ENCODE results near the gene ANKRD27. TPM values are rescaled to one million over a fixed set of nuclear protein-coding genes. Genes with fewer than 3 reads are reported as not detected.

ANKRD27 gene
- total RNA-seq, 4 donors from 2014 or later: 22.8 to 28.2 (median 26.9) TPM

- no peak for TF ChIP-seq CTCF (IDR thresholded peaks at IDR 0.05; ENCODE audit: low read depth)
These were observed 93.9 kb downstream of the ANKRD27 start, which contains the start of gene PDCD5 for GRCh38 chr19:32580901-32581704. Gene PDCD5, plus strand, starts transcription at chr19:32581190. Its CDS starts 72 bp downstream, at chr19:32581262.

GRCh38 chr19:32580353-32580900 is 94.6 kb downstream of the ANKRD27 start:
- TF ChIP-seq CTCF (IDR thresholded peaks at IDR 0.05; ENCODE audit: low read depth): no peak

DNA sequence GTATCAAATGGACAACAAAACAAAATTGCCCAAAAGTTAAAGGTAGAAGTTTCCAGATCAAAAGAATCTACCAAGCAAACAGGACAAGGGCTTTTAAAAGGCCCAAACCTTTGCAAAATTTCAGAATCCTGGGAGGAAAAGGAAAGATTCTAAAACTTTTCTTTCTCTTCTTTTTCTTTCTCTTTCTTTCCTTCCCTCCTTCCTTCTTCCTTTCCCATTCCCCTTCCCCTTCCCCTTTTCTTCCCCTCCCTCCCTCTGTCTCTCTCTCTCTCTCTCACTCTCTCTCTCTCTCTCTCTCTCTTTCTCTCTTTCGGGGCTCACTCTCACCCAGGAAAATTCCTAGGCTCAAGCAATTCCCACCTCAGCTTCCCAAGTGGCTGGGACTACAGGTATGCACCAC is 98.2 kb downstream of the ANKRD27 start:
- TF ChIP-seq CTCF (IDR thresholded peaks at IDR 0.05; ENCODE audit: low read depth): no peak

DNA sequence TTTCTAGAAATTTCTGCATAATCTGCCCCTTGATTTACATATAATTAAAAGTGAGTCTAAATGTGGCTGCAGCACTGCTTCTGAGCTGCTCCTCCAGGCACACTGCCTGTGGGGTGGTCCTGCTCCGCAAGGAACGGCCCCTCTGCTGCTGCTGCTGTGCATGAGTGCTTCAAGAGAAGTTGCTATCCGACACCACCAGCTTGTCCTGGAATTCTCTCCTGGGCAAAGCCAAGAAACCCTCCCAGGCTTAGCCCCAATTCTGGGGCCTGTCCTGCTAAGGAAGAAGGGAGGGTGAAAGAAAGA is 101.5 kb downstream of the ANKRD27 start:
- TF ChIP-seq CTCF (IDR thresholded peaks at IDR 0.05; ENCODE audit: low read depth): no peak

DNA sequence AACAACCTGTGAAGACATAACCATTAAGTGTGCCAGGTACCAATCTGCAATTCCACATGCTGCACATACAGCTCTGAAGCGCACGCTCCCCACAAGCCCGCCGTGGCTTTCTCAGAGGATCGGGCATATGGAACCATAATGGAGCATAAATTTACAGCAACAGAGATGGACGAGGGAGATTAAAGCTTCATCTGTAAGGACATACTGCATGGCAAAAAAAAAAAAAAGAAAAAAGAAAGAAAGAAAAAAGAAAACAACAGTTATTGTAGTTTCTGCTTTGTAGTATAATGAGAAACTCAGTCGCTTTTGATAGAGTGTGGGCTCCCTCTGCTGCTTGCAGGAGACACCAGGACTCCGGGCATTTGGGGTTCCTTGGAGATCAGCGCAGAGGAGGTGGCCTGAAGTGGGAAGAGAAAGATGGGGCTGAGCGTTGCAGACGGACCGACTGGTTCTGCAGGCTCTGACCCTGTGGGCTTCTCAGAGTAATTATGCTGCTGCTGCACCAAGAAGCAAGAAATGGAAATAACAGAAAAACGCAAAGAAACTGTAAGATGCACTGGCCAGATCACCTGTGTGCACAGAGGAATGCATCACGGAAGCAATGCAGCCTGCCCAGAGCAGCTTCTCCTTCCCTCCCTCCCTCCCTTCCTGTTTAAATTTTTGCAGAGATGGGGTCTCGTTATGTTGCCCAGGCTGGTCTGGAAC is 104.7 kb downstream of the ANKRD27 start:
- no peak for TF ChIP-seq CTCF (IDR thresholded peaks at IDR 0.05; ENCODE audit: low read depth)

DNA sequence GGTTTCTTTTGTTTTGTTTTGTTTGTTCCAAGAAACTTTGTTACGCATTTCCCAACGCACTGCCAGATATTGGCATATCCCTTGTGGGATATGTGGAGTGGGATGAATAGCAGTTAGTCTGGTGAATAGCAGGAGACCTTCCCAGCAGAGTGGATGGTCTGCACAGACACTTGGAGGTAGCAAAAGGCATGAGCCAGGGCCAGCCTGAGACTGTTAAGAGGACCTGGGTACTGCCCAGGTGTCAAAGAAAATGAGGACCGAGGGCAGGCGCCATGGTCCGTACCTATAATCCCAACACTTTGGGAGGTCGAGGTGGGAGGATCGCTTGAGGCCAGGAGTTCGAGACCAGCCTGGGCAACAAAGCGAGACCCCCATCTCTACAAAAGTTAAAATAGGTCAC is 107.5 kb downstream of the ANKRD27 start:
- TF ChIP-seq CTCF (IDR thresholded peaks at IDR 0.05; ENCODE audit: low read depth): no peak

DNA sequence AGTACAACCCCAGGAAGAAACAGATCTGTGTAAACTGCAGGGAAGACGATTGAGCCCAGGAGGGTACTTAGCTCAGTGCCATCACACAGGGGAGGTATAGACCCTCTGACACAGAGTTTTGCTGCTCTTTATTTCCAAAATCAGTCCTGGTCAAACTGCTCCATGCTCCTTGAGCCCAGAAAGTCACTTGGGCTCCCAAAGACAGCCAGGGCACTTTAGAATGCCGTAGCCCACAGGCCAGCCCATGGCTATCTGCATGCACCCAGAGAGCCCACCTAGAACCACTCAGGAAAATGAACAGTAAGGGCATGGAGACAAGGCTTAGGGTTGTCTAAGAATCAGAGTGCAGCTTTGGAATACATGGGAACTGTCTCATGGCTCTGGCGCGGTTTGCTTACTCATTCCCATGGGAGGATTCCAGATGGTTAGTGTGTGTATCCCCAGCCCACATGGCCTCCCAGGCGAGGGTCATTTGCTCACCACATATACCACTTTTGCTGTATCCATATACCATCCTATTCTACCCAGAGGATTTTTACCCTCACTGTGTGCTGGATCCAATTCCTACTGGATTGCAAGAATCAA is 108.6 kb downstream of the ANKRD27 start:
- no peak for TF ChIP-seq CTCF (IDR thresholded peaks at IDR 0.05; ENCODE audit: low read depth)
